Large intestine (tissue), 12 donors: ENCODE data around the gene GPR68. TPM values are rescaled to one million over a fixed set of nuclear protein-coding genes. Genes with fewer than 3 reads are reported as not detected.
A peak's percentile ranks its signal among the peaks of the same experiment; 100 is the strongest.

ENCODE experiments used
- DNase-seq, 2 donors: peaks; one replicate each; pipeline versions ENCODE4 v3.0.0 to v3.0.0-alpha.2; 2013
- H3K27ac ChIP-seq: one replicate; pipeline ENCODE4 v1.5.1; 2013; ENCODE audit warnings: low read length
- H3K27me3 ChIP-seq: 2 replicates; pipeline ENCODE4 v1.6.1; 2013; ENCODE audit warnings: low read length; ENCODE audit not compliant: control insufficient read depth, insufficient read depth
- H3K36me3 ChIP-seq: 2 replicates; pipeline ENCODE4 v1.6.1; 2013; ENCODE audit warnings: low read length; ENCODE audit not compliant: control insufficient read depth, insufficient read depth
- H3K4me1 ChIP-seq: one replicate; pipeline ENCODE4 v1.6.1; 2013; ENCODE audit warnings: low read length; ENCODE audit not compliant: control insufficient read depth, insufficient read depth
- H3K4me3 ChIP-seq: one replicate; pipeline ENCODE4 v1.5.1; 2013; ENCODE audit warnings: low read length
- H3K9me3 ChIP-seq: one replicate; pipeline ENCODE4 v1.6.1; 2013; ENCODE audit warnings: mild to moderate bottlenecking, low read depth, low read length, moderate library complexity; ENCODE audit not compliant: control insufficient read depth
- WGBS: methylation state at CpG from one replicate; pipeline ENCODE4 v1.1.5; 2013; ENCODE audit warnings: low lambda C conversion rate; ENCODE audit not compliant: insufficient coverage; 5-methylcytosine and 5-hydroxymethylcytosine counted together
- long read RNA-seq, 11 donors: transcript quantifications; one replicate each; lab custom pipeline, GENCODE V29; 2026
- polyA plus RNA-seq: library from polyadenylated mRNA; unstranded; fragments of 120-200 nt; gene quantifications from one replicate; pipeline ENCODE4 v1.2.1, GENCODE V29; 2013

GPR68 gene, protein sequence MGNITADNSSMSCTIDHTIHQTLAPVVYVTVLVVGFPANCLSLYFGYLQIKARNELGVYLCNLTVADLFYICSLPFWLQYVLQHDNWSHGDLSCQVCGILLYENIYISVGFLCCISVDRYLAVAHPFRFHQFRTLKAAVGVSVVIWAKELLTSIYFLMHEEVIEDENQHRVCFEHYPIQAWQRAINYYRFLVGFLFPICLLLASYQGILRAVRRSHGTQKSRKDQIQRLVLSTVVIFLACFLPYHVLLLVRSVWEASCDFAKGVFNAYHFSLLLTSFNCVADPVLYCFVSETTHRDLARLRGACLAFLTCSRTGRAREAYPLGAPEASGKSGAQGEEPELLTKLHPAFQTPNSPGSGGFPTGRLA
- polyA plus RNA-seq: 2.9 TPM
- long read RNA-seq, donor 1: 0 reads
- long read RNA-seq, donor 2: 0 reads
- long read RNA-seq, donor 3: 0 reads
- long read RNA-seq, donor 4: 0 reads
- long read RNA-seq, donor 5, partial matches to known transcripts: 0 of 1 reads
- long read RNA-seq, donor 5, other reads (novel, unspliced or antisense): 0 of 1 reads
- long read RNA-seq, donor 6, partial matches to known transcripts: 0 of 2 reads
- long read RNA-seq, donor 6, other reads (novel, unspliced or antisense): 0 of 2 reads
- long read RNA-seq, donor 7: 0 reads
- long read RNA-seq, donor 8: 0 reads
- long read RNA-seq, donor 9, partial matches to known transcripts: 0 of 1 reads
- long read RNA-seq, donor 9, other reads (novel, unspliced or antisense): 0 of 1 reads
- long read RNA-seq, donor 10: 0 reads
- long read RNA-seq, donor 11: 0 reads

DNA sequence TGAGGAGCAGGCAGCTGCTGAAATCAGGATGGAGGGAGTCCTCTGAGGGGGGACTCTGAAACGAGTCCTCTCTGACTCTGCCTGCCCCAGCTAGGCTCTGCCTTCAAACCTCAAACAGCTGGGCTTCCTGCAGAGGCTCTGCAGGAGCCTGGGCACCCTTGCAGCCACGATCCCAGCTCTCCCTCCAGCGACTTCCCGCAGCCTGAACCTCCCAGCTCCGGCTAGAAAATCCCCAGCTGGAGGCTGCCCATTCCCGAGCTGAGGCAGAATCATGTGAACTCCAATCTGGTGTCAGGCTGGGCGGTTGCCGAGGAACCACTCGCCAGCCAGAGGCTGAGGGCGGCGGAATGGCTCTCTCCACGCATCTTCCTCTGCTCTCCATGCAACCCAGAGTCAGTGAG, at the start of gene GPR68:
Gene GPR68, minus strand, starts transcription at position 204 of the 401 bp plus-strand sequence. CDS start 9,654 bp downstream, outside the sequence.
- Histone ChIP-seq H3K4me1 (no peaks in the 10 kb centered on the region), H3K4me3 (no peak within 1 kb of the TSS), H3K9me3 (no peaks in the 10 kb centered on the region), H3K27ac (peak within 1 kb of the TSS; percentile 23), H3K27me3 (peaks cover 5% of the 10 kb centered on the region), H3K36me3 (no peaks in the 10 kb centered on the region)
- WGBS: no CpG with 5 or more reads among the region's 12 CpGs
- no peak for DNase-seq

DNA sequence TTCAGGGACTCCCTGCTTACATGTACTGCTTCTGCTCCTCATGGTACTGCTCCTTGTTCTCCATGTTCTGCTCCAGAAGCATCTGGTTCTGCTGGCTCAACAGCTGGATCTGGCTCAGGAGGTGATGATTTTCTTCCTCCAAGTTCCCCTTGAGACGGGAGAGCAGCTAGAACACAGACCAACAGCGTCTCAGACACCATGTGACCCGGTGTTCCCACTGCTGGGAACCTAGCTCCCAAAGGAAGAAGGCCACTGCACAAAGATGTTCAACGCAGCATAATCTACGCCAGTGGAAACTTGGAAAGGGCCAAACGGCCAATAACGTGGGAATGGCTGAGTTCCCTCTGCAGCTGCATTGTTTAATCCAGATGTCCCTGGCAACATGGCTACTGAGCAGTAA, 49.6 kb upstream of the GPR68 start:
- no CpG with 5 or more reads among the region's 7 CpGs for WGBS
- H3K4me3 ChIP-seq: no peak overlapping the region
- peaks cover 65% of the 10 kb centered on the region for H3K36me3 ChIP-seq

DNA sequence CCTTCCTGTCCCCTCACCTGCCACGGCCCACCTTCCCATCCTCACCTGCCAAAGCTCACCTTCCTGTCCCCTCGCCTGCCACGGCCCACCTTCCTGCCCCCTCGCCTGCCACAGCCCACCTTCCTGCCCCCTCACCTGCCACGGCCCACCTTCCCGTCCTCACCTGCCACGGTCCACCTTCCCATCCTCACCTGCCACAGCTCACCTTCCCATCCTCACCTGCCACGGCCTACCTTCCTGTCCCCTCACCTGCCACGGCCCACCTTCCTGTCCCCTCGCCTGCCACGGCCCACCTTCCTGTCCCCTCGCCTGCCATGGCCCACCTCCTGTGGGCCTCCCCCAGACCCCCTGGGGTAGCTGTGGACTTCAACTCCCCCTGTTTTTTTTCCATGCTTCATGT, 48.8 kb upstream of the GPR68 start:
- no peak for DNase-seq
- no peak overlapping the region for H3K4me3 ChIP-seq
- H3K4me1 ChIP-seq: no peaks in the 10 kb centered on the region
- H3K27me3 ChIP-seq: no peaks in the 10 kb centered on the region
- no peaks in the 10 kb centered on the region for H3K9me3 ChIP-seq
- no peak overlapping the region for H3K27ac ChIP-seq
- H3K36me3 ChIP-seq: peaks cover 70% of the 10 kb centered on the region
- WGBS: 45% methylated on average over 5 of the region's 12 CpGs

More for the DNA sequence above, 49.6 kb upstream of the GPR68 start:
- H3K27ac ChIP-seq: no peak overlapping the region
- H3K4me1 ChIP-seq: no peaks in the 10 kb centered on the region
- no peaks in the 10 kb centered on the region for H3K9me3 ChIP-seq
- DNase-seq: no peak
- H3K27me3 ChIP-seq: no peaks in the 10 kb centered on the region

DNA sequence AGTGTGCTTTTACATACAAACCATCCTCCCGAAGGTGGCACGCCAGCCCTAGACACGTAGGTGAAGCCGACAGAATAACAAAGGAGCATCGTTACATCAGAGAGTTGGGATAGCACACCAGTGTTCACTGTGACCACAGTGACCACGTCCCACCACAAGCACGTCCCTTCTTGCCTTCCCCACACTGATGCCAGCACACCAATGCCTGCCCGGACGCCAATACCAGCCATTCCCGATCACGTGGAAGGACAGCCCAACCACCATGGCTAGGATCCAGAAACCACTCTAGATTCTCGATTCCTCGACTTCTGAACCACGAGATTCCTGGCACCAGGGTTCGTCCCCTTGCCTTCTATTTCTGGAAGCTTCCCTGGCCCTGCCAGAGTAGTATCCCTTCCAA, 48.0 kb upstream of the GPR68 start:
- Histone ChIP-seq H3K4me3 (no peak overlapping the region), H3K4me1 (no peaks in the 10 kb centered on the region), H3K27me3 (no peaks in the 10 kb centered on the region), H3K36me3 (peaks cover 72% of the 10 kb centered on the region), H3K9me3 (no peaks in the 10 kb centered on the region), H3K27ac (no peak overlapping the region)
- WGBS: 92% methylated on average over 2 of the region's 15 CpGs
- DNase-seq: no peak

DNA sequence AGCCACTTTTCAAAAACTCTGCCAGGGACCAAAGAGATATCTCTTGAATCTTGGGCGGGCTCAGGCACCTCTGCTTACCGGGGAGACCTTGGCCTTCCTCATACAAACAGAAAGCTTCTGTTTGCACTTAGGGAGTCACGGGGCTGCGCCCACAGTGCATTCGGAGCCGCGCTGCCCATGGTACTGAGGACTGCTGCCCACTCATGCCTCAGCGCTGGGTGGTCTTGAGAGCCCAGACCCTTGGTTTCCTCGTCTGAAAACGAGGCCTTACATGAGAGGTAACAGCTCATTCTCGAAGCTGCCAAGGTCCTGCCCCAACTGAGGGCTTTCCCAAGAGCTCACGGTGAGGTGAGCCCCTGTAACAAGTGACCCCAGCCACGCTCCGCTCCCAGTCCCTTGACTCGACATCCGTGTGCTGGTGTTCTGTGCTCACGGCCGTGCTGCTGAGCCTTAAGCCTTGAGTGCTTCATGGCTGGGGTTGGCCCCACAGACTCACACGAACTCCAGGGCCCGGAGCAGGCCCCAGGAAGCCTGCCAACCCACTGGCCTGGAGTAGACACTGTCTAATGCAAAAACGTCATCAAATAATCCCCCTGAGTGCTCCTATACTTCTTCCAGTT, 47.4 kb upstream of the GPR68 start:
- no peak overlapping the region for H3K4me3 ChIP-seq

DNA sequence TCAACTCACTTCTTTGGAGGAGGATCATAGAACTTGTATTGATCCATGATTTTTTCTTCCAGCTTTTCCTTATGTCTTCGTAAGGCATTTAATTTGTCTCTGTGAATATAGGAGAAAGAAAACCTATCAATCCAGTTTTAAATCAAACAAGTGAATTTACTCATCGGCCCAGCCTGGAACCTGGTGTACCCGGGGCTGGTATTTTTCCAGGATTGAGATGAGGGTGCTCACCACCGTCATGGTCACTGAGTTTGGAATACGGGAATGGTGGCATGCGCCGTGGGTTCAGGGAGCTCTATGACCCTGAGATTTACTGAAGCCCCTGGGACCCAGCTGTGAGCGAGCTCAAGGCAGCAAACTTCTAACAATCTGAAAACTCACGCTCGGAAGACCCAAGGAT, 46.5 kb upstream of the GPR68 start:
- Histone ChIP-seq H3K4me1 (no peaks in the 10 kb centered on the region), H3K27me3 (no peaks in the 10 kb centered on the region), H3K9me3 (no peaks in the 10 kb centered on the region), H3K36me3 (peaks cover 60% of the 10 kb centered on the region), H3K27ac (no peak overlapping the region), H3K4me3 (no peak overlapping the region)
- no peak for DNase-seq
- no CpG with 5 or more reads among the region's 10 CpGs for WGBS

More for the DNA sequence above, 47.4 kb upstream of the GPR68 start:
- no CpG with 5 or more reads among the region's 21 CpGs for WGBS
- Histone ChIP-seq H3K4me1 (no peaks in the 10 kb centered on the region), H3K27me3 (no peaks in the 10 kb centered on the region), H3K9me3 (no peaks in the 10 kb centered on the region), H3K27ac (no peak overlapping the region), H3K36me3 (peaks cover 66% of the 10 kb centered on the region)
- no peak for DNase-seq

DNA sequence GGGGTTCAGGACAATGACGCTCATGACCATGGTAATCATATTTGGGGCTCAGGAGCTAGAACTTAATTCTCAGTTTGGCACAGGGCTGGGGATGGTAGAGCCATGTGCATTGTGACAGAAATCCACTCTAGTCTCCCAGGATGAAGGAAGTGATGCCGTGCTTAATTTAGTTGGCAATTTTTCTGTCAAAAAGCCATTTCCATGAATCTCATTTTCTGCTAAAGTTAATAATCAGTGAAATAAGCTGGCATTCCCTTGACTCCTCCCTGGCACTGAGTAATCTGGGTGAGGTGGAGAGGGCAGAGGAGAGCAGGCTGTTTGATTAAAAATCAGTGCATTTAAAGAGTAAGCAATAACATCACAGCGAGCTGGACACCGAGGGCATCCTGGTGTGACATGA, 45.0 kb upstream of the GPR68 start:
- no peak for DNase-seq
- H3K27ac ChIP-seq: no peak overlapping the region
- H3K36me3 ChIP-seq: peaks cover 59% of the 10 kb centered on the region
- WGBS: no CpG with 5 or more reads among the region's 4 CpGs
- no peaks in the 10 kb centered on the region for H3K4me1 ChIP-seq
- no peak overlapping the region for H3K4me3 ChIP-seq
- no peaks in the 10 kb centered on the region for H3K27me3 ChIP-seq
- no peaks in the 10 kb centered on the region for H3K9me3 ChIP-seq

DNA sequence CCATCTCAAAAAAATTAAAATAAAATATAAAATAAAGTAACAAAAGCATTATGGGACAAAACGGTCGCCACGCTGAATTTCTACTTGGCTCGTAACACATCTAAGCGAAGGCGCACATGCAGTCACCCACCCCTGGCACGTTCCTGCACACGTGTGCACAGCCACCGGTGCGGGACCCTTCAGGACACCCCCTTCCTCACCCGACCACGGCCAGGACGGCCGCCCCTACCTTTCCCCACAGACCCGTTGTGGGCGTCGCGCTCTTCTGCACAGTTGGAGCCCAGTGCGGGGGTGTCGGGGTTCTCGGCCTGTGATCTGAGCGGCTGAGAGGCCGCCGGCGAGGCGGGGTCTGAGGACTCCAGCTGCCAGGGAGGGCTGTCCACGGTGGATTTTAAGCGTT, 44.4 kb upstream of the GPR68 start:
- DNase-seq: no peak
- H3K27me3 ChIP-seq: no peaks in the 10 kb centered on the region
- 98% methylated on average over 8 of the region's 28 CpGs for WGBS
- H3K36me3 ChIP-seq: peaks cover 58% of the 10 kb centered on the region
- H3K4me1 ChIP-seq: no peaks in the 10 kb centered on the region
- H3K9me3 ChIP-seq: no peaks in the 10 kb centered on the region
- no peak overlapping the region for H3K27ac ChIP-seq
- no peak overlapping the region for H3K4me3 ChIP-seq

DNA sequence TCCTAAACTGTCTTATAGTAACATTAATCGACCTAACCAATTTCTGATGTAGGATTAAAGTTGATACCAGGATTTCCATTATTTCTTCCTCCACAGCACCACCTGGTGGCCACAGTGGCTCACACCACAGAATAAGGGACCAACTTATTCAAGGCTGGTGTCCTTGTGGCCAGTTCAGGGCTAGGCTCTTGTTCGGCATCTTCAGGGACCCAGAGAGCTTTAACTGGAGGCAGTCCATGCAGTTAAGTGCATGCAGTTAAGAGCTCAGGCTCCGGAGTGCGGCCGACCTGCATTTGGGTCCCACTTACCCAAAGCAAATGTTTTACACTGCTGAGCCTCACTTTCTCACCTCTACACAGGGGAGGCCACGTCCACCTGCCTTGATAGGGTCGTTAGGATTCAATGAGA, 42.0 kb upstream of the GPR68 start:
- WGBS: no CpG with 5 or more reads among the region's 7 CpGs
- peak; percentile 23 to 41 for DNase-seq
- Histone ChIP-seq H3K27ac (no peak overlapping the region), H3K9me3 (no peaks in the 10 kb centered on the region), H3K4me1 (no peaks in the 10 kb centered on the region), H3K4me3 (no peak overlapping the region), H3K27me3 (no peaks in the 10 kb centered on the region), H3K36me3 (peaks cover 66% of the 10 kb centered on the region)

DNA sequence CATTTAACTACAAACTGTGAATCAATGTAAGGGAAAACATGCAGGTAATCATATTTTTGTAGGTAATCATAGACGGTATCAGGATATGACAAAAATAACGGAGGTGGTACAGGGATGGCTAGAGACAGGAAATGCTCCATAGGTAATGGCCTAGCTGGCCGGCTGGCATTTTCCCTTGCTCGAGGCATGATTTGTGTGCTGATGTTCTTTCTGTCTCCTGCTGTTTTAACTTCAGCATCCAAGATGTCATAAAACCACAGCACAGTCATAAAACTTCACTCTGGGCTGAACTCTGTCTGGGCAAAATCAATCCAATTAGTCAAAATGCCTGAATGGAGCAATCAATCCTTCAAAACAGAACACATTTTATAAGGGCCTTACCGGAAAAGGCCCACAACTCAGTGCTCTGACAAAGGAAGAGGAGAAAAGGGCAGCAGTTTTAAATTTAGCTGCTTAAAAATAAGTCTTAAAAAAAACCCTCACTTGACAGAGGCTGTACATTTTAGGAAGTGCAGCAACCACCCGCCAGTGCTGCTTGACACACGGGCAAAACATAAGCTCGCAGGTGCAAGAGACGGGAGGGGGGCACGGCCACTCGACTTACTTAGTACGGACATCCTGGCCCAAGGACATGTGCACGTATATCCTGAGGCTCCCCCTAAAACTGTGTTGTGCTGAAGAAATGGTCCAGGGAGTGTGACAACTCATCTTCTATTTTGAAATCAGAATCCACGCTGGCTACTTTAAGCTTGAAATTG, 40.5 kb upstream of the GPR68 start:
- Histone ChIP-seq H3K9me3 (no peaks in the 10 kb centered on the region), H3K4me1 (no peaks in the 10 kb centered on the region), H3K36me3 (peaks cover 64% of the 10 kb centered on the region), H3K27ac (no peak overlapping the region), H3K4me3 (no peak overlapping the region), H3K27me3 (no peaks in the 10 kb centered on the region)
- no CpG with 5 or more reads among the region's 14 CpGs for WGBS
- no peak for DNase-seq
